ENCODE measurements around the gene POU4F1. TPM values are rescaled to one million over a fixed set of nuclear protein-coding genes. Genes with fewer than 3 reads are reported as not detected.

POU4F1 gene
- total and polyA plus RNA-seq, 8 donors: 0.08 TPM; not detected in 7

GRCh38 chr13:78593129-78593528 lies 10.2 kb downstream of the POU4F1 start:
- H3K27me3 ChIP-seq: peaks cover 22 to 100% (median 87%) of the 10 kb centered on the region in 3 donors

GRCh38 chr13:78592584-78592983 lies 10.8 kb downstream of the POU4F1 start:
- no peak for DNase-seq
- TF ChIP-seq POLR2A (IDR thresholded peaks at IDR 0.05) (no peak), CTCF (IDR thresholded peaks at IDR 0.05) (no peak), EP300 (IDR thresholded peaks at IDR 0.05) (no peak), POLR2AphosphoS5 (IDR thresholded peaks at IDR 0.05) (no peak)
- no peaks in the 10 kb centered on the region for H3K36me3 ChIP-seq
- peaks cover 22 to 100% (median 87%) of the 10 kb centered on the region in 3 donors for H3K27me3 ChIP-seq
- no peak overlapping the region for H3K4me3 ChIP-seq
- WGBS, 5 donors: 8 to 15% (median 11%) methylated on average over 6 of the region's 6 CpGs
- H3K9me3 ChIP-seq: peaks cover 0 to 34% (median 6%) of the 10 kb centered on the region in 4 donors
- H3K27ac ChIP-seq: no peak overlapping the region
- intact Hi-C loops (cut with DNase I; ENCODE audit: low total_unique reads): no loop called here
- H3K4me1 ChIP-seq: peaks cover 14 to 35% (median 27%) of the 10 kb centered on the region in 4 donors

More at GRCh38 chr13:78593129-78593528, 10.2 kb downstream of the POU4F1 start:
- Histone ChIP-seq H3K27ac (no peak overlapping the region), H3K9me3 (peaks cover 0 to 30% (median 7%) of the 10 kb centered on the region in 4 donors), H3K4me3 (no peak overlapping the region), H3K4me1 (peaks cover 14 to 35% (median 27%) of the 10 kb centered on the region in 4 donors), H3K36me3 (no peaks in the 10 kb centered on the region)
- TF ChIP-seq EP300 (IDR thresholded peaks at IDR 0.05) (no peak), POLR2AphosphoS5 (IDR thresholded peaks at IDR 0.05) (no peak), CTCF (IDR thresholded peaks at IDR 0.05) (no peak), POLR2A (IDR thresholded peaks at IDR 0.05) (no peak)
- WGBS, 5 donors: 12 to 14% (median 13%) methylated on average over 13 of the region's 13 CpGs
- DNase-seq: no peak
- intact Hi-C loops (cut with DNase I; ENCODE audit: low total_unique reads): no loop called here

- DNase-seq: peak in 1 of 2 donors; percentile 72
Measured at GRCh38 chr13:78589206-78589605, 14.1 kb downstream of the POU4F1 start.

GRCh38 chr13:78587395-78587794 lies 16.0 kb downstream of the POU4F1 start:
- TF ChIP-seq POLR2A (IDR thresholded peaks at IDR 0.05): no peak
- TF ChIP-seq CTCF (IDR thresholded peaks at IDR 0.05): no peak
- no peak for TF ChIP-seq POLR2AphosphoS5 (IDR thresholded peaks at IDR 0.05)
- TF ChIP-seq EP300 (IDR thresholded peaks at IDR 0.05): no peak
- no peak for DNase-seq
- no peak overlapping the region for H3K4me3 ChIP-seq
- peaks cover 0 to 9% (median 0%) of the 10 kb centered on the region in 4 donors for H3K4me1 ChIP-seq
- no peak overlapping the region for H3K27ac ChIP-seq
- 13 to 18% (median 14%) methylated on average over 18 of the region's 18 CpGs for WGBS, 5 donors
- H3K9me3 ChIP-seq: peaks cover 0 to 7% (median 1%) of the 10 kb centered on the region in 4 donors
- no peaks in the 10 kb centered on the region for H3K36me3 ChIP-seq
- peaks cover 0 to 76% (median 52%) of the 10 kb centered on the region in 3 donors for H3K27me3 ChIP-seq
- intact Hi-C loops (cut with DNase I; ENCODE audit: low total_unique reads): no loop called here

More at GRCh38 chr13:78589206-78589605, 14.1 kb downstream of the POU4F1 start:
- TF ChIP-seq POLR2A (IDR thresholded peaks at IDR 0.05) (no peak), EP300 (IDR thresholded peaks at IDR 0.05) (no peak), CTCF (IDR thresholded peaks at IDR 0.05) (no peak), POLR2AphosphoS5 (IDR thresholded peaks at IDR 0.05) (no peak)
- peaks cover 0 to 7% (median 1%) of the 10 kb centered on the region in 4 donors for H3K9me3 ChIP-seq
- intact Hi-C loops (cut with DNase I; ENCODE audit: low total_unique reads): no loop called here
- no peak overlapping the region for H3K4me3 ChIP-seq
- H3K27ac ChIP-seq: no peak overlapping the region
- WGBS, 5 donors: 3 to 6% (median 5%) methylated on average over 7 of the region's 7 CpGs
- H3K4me1 ChIP-seq: peaks cover 3 to 19% (median 8%) of the 10 kb centered on the region in 4 donors
- peaks cover 3 to 91% (median 70%) of the 10 kb centered on the region in 3 donors for H3K27me3 ChIP-seq
- H3K36me3 ChIP-seq: no peaks in the 10 kb centered on the region
